Stimulated activated CD4-positive, alpha-beta T cell treated with anti-CD3 and anti-CD28 coated beads, TNF-alpha, amount 100 ng/mL, for 4 hours (primary cell): Measurements from ENCODE around the gene LAYN.
A peak's percentile ranks its signal among the peaks of the same experiment; 100 is the strongest.

Experiments
- DNase-seq, 3 experiments: peaks; one replicate each; pipeline ENCODE4 v3.0.0-alpha.2; 2020; ENCODE audit warnings: low read depth in 3 of 3

LAYN gene

GRCh38 chr11:111562692-111563389, 22.3 kb downstream of the LAYN start:
- DNase-seq: no peak

- DNase-seq: peak; percentile 9 to 42 (median 41)
These were observed 24.7 kb downstream of the LAYN start for GRCh38 chr11:111565114-111565720.

- no peak for DNase-seq
These were observed 25.8 kb downstream of the LAYN start for GRCh38 chr11:111566324-111566723.

DNA sequence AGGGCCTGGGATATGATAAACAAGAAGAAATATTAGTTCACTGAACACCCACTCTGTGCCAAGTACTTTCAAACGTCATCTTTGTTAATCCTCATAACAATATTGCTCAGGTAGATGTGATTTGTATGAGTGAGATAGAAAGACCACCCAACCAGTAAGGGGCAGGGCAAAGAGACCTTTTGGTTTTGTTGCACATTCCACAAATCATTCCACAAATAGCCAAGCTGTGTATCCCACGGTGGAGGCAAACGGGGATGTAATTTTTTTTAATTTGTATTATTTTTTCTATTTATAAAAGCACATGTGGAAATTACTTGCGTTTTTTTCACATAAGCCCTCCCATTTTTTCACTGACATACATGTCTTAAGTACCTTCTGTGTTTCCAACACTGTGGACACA, 29.0 kb downstream of the LAYN start:
- DNase-seq: no peak

DNA sequence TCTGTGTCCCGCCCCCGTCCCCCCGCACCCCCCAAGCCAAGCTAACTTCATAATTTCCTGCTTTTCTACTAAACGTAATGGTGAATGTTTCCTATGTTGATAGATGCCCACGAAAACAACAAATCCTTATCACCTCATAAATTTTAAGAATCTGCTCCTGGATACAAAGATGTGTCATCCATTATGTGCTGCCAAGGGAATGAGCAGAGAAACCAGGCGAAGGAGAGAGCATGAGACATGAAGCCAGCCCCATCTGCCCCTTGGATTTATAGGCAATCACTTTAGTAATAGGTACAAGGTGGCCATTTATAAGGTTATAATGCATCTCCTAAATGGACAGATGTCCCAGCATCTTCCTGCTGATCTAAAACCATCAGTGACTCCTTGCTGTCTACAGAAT, 30.3 kb downstream of the LAYN start:
- DNase-seq: no peak

DNA sequence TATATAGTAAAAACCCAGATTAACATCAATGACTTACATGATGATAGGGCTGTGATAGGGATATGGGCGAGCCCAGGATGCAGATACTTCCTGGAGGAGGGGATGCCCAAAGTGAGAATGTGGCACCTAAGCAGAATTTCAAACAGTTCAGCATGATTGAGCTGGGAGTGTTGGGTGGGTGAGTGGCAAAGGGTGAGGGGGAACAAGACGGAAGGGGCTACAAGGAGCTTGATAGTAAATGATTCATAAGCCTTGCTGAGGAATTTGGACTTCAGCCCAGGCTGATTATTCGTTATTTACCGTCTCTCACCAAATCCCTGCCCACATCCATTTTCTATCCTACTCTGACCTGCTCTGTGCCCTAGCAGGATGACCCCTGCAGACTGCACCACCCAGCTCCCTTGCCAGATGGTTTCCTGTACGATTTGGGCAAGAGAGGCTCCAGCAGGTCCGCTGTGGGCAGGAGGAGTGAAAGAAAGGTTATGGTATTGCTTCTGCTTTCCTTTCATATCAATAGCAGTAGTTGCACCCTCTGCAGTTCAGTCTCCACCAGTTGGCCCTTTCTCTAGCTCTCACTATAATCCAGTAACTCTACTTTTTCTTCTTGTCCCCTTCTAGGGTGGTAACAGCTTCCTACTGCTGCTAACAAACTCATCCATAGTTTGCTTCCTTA, 31.4 kb downstream of the LAYN start:
- DNase-seq: no peak

DNA sequence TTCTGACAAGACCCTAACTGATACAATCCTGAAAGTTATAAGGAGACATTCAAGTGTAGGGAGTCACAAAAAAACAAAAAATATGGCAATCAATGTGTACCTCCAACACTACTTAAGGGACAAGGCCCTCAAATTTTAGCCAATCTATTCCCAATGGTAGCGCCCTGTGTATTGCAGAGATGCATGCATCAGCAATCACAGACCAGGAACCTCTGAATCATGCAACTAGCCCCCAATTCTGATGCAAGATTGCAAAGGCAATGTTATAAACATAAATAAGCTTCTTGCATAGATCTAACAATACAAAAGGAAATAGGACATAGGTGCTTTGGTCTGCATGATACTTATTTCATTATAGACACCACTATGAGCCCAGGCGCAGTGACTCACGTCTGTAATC, 32.1 kb downstream of the LAYN start:
- DNase-seq: no peak

GRCh38 chr11:111573821-111574249, 33.3 kb downstream of the LAYN start:
- DNase-seq: no peak

DNA sequence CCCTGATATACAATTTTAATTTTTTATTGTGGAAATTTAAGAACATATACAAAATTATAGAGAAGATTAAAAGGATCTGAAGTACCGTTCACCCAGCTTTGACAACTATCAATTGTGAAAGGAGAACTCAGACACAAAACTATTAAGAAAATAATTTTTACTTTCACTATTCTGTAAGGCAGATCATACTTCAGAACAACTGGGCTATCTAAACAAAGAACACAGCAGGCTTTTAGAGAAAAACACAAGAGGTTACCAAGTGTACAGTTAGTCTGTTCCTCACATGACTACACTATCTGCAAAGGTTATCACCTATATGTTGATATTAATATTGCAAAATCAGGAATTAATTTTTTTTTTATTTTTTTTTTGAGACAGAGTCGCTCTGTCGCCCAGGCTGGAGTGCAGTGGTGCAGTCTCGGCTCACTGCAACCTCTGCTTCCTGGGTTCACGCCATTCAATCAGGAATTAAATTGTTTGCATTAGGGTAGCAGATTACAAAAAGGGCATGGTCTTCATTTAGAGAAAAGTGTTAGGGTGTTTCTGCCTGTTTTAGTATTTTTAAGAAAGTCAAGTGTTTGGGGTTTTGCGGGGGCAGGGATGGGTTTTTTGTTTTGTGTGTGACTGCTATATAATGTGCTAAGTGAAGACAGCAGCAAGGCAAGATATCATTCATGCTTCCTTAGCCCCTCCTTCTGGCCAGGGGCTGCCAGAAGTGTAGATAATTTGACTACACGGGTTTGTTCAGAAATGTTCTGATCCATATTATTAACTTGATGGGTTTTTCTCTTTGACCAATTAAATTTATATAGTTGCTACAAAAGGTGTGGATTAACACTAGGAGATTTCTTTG, 34.1 kb downstream of the LAYN start:
- DNase-seq: no peak

GRCh38 chr11:111575740-111576139, 35.2 kb downstream of the LAYN start:
- DNase-seq: no peak

- no peak for DNase-seq
These were observed 37.3 kb downstream of the LAYN start for GRCh38 chr11:111577821-111578220.

- no peak for DNase-seq
These were observed 40.8 kb downstream of the LAYN start for GRCh38 chr11:111581341-111581740.

DNA sequence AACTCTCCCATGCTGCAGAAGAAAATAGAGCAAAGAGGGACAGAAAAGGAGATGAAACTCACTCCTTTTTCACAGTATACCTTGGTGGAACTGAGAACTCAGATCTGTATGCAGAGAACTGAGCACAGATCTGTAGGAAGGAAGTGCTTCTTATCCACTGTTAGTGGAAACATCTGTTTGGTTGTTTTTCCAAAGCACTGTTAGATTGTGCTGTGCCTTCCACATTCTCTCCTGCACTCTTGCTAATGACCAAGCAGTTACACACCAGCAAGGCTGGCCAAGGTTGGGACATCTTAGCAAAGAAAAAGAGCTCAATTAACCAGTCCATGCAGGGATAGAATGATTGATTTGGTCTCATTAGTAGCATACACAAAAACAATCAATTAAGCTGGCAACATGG, 41.6 kb downstream of the LAYN start:
- DNase-seq: no peak

GRCh38 chr11:111582881-111583280, 42.4 kb downstream of the LAYN start:
- DNase-seq: no peak

DNA sequence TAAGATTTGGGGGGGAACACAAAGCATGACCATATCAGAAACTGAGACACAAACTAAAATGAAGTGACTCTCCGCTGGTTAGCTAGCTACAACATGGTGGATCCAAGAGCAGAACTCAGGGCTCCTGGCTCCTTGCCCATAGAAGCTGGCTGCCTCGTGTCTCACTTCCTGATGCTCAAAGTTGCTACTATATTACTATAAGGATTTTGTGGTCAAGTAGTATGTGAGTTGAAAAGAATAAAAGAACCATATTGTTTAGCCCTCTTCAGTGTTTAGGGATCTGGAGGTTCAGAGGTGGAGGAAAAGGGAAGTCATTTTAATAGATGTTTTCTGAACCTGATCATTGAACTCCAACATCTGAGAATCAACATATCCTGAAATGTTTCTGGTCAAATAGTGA, 44.9 kb downstream of the LAYN start:
- DNase-seq: no peak

DNA sequence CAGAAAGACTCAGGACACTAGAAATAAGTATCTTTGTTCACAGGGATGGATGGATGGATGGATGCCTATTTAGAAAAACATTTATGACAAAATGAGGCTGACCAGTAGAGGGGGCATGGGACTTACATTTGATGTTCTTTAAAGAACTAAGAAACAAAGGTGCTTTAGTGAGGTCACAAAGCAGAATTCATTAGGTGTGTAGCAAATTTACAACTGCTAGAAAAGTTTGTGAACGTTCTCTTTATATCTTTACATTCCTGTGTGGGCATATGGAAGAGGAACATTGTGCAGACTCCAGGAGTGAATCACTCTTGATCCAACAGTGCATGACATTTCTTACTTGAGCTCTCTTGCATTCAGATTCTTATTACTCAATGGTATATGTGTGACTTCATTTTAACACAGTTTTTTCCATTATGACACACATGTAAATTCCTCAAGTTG, 45.9 kb downstream of the LAYN start:
- DNase-seq: no peak

GRCh38 chr11:111589114-111589513, 48.6 kb downstream of the LAYN start:
- no peak for DNase-seq

DNA sequence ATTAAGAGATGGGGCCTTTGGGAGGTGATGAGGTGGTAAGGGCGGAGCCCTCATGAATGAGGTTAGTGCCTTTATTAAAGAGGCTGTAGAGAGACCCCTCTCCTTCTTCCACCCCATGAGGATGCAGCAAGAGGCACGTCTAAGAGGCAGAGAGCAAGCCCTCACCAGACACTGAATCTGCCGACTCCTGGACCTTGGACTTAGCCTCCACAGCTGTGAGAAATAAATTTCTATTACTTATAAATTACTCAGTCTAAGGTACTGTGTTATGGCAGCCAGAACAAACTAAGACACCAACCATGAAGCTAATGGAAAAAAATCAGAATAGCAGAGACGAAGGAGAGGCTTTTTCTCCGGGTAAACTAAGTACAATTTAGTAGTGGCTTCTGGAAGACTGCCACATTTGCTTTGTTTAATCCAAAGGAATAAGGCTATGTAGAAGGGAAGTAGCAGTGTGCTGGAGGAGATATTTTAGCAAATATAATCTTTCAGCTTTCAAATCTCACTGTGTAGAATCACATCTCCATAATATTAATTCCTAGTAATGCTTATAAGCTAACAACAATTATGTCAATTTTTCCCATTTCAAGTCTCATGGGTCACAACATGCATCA, 49.5 kb downstream of the LAYN start:
- DNase-seq: no peak

GRCh38 chr11:111591187-111591960, 50.9 kb downstream of the LAYN start:
- DNase-seq: no peak

GRCh38 chr11:111592491-111592890, 52.0 kb downstream of the LAYN start:
- DNase-seq: no peak

DNA sequence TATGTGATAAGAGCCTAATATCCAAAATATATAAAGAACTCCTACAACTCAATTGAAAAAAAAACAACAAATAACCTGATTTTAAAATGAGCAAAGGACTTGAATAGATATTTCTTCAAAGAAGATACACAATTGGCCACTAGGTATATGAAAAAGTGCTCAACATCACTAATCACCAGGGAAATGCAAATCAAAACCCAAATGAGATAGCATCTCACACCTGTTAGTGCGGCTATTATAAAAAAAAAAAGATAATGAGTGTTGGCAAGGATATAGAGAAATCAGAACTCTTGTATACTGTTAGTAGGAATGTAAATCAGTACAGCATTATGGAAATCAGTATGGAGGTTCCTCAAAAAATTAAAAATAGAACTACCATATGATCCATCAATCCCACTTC, 55.8 kb downstream of the LAYN start:
- no peak for DNase-seq
